Stomach (tissue), 4 donors: Measurements from ENCODE around the gene TAS2R41.

Experiments
- POLR2A ChIP-seq, 4 donors: fragments of 450-650 bp; IDR thresholded peaks; one replicate each; pipeline ENCODE4 v1.6.1; 2016; ENCODE audit warnings: antibody characterized with exemption in 4 of 4, control low read depth in 2 of 4, mild to moderate bottlenecking in 1 of 4, moderate library complexity in 1 of 4
- POLR2AphosphoS5 ChIP-seq, 3 donors: sonication (generic); formaldehyde crosslinking; IDR thresholded peaks; one replicate each; pipeline ENCODE4 v1.6.1; 2016; ENCODE audit warnings: antibody characterized with exemption in 3 of 3
- TF ChIP-seq, protein P1 (sequence below), 7 experiments: fragments of 450-650 bp in 4 of 7; fragments of 200-600 bp in 3 of 7; sonication (generic) in 3 of 7; IDR thresholded peaks; one replicate each; pipeline ENCODE4 v1.5.1; 2016 to 2019; ENCODE audit warnings: antibody characterized with exemption in 7 of 7, control low read depth in 2 of 7, mild to moderate bottlenecking in 1 of 7

GRCh38 chr7:143516981-143517380, 39.3 kb downstream of the TAS2R41 start:
- TF ChIP-seq POLR2AphosphoS5 (IDR thresholded peaks at IDR 0.05) = no peak
- no peak for TF ChIP-seq POLR2A (IDR thresholded peaks at IDR 0.05)
- TF ChIP-seq, protein P1, sequence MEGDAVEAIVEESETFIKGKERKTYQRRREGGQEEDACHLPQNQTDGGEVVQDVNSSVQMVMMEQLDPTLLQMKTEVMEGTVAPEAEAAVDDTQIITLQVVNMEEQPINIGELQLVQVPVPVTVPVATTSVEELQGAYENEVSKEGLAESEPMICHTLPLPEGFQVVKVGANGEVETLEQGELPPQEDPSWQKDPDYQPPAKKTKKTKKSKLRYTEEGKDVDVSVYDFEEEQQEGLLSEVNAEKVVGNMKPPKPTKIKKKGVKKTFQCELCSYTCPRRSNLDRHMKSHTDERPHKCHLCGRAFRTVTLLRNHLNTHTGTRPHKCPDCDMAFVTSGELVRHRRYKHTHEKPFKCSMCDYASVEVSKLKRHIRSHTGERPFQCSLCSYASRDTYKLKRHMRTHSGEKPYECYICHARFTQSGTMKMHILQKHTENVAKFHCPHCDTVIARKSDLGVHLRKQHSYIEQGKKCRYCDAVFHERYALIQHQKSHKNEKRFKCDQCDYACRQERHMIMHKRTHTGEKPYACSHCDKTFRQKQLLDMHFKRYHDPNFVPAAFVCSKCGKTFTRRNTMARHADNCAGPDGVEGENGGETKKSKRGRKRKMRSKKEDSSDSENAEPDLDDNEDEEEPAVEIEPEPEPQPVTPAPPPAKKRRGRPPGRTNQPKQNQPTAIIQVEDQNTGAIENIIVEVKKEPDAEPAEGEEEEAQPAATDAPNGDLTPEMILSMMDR (IDR thresholded peaks at IDR 0.05) = no peak
